ENCODE data around the gene TDRD1. TPM values are rescaled to one million over a fixed set of nuclear protein-coding genes. Genes with fewer than 3 reads are reported as not detected.

TDRD1 gene
- total and polyA plus RNA-seq, 5 donors from 2014 or later = 0.14 to 0.32 (median 0.25) TPM; not detected in 2

GRCh38 chr10:114250236-114250635, 71.1 kb downstream of the TDRD1 start:
- Histone ChIP-seq H3K27ac (ENCODE audit: insufficient read depth, low read length, poor library complexity, severe bottlenecking) (no peak overlapping the region), H3K4me3 (ENCODE audit: low read depth, low read length) (no peak overlapping the region), H3K4me1 (ENCODE audit: control insufficient read depth, insufficient read depth, low read length, poor library complexity, severe bottlenecking) (no peaks in the 10 kb centered on the region), H3K27me3 (ENCODE audit: control insufficient read depth, insufficient read depth, low read length) (peaks cover under 1% of the 10 kb centered on the region), H3K36me3 (ENCODE audit: control insufficient read depth, insufficient read depth, low read length) (no peaks in the 10 kb centered on the region), H3K9me3 (ENCODE audit: control insufficient read depth in 2 of 2, low read length in 2 of 2) (no peaks in the 10 kb centered on the region)
- Mint-ChIP-seq H3K27me3 (peaks cover 4% of the 10 kb centered on the region), H3K27ac (no peak overlapping the region), H3K36me3 (no peaks in the 10 kb centered on the region), H3K4me1 (no peaks in the 10 kb centered on the region), H3K9me3 (peaks cover 0 to 1% (median 0%) of the 10 kb centered on the region in 7 donors), H3K4me3 (no peak overlapping the region)
- ATAC-seq (ENCODE audit: low read depth in 2 of 2) (no peak), DNase-seq (no peak)

GRCh38 chr10:114250716-114251115, 71.6 kb downstream of the TDRD1 start:
- ATAC-seq (ENCODE audit: low read depth in 2 of 2) = no peak
- no peak for DNase-seq
- Mint-ChIP-seq H3K36me3 (no peaks in the 10 kb centered on the region), H3K4me3 (no peak overlapping the region), H3K9me3 (peaks cover 0 to 1% (median 0%) of the 10 kb centered on the region in 7 donors), H3K27me3 (peaks cover 4% of the 10 kb centered on the region), H3K27ac (no peak overlapping the region), H3K4me1 (no peaks in the 10 kb centered on the region)
- no peak overlapping the region for H3K4me3 ChIP-seq (ENCODE audit: low read depth, low read length)
- no peaks in the 10 kb centered on the region for H3K4me1 ChIP-seq (ENCODE audit: control insufficient read depth, insufficient read depth, low read length, poor library complexity, severe bottlenecking)
- no peak overlapping the region for H3K27ac ChIP-seq (ENCODE audit: insufficient read depth, low read length, poor library complexity, severe bottlenecking)
- no peaks in the 10 kb centered on the region for H3K27me3 ChIP-seq (ENCODE audit: control insufficient read depth, insufficient read depth, low read length)
- H3K9me3 ChIP-seq (ENCODE audit: control insufficient read depth in 2 of 2, low read length in 2 of 2) = no peaks in the 10 kb centered on the region
- H3K36me3 ChIP-seq (ENCODE audit: control insufficient read depth, insufficient read depth, low read length) = no peaks in the 10 kb centered on the region

DNA sequence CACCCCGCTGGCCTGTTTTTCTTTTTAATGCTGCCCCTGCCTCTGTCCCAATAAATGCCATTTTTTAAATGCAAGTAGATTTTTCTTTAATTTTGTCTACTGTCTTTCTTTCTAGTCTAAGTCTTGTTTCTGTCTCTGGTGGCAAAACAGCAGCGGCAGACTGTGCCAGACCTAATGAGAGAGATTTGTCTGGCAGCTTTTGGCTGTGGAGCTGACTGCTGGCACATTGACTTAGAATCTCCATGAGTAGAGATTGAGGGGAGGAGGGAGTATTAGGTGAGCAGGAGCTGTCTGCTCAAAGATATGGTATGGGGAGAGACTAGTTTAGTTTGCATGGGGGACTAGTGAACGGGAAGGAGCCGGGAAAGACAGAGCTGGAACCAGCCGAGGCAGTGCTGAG, 72.9 kb downstream of the TDRD1 start:
- Histone ChIP-seq H3K4me3 (ENCODE audit: low read depth, low read length) (no peak overlapping the region), H3K4me1 (ENCODE audit: control insufficient read depth, insufficient read depth, low read length, poor library complexity, severe bottlenecking) (no peaks in the 10 kb centered on the region), H3K9me3 (ENCODE audit: control insufficient read depth in 2 of 2, low read length in 2 of 2) (no peaks in the 10 kb centered on the region), H3K27me3 (ENCODE audit: control insufficient read depth, insufficient read depth, low read length) (no peaks in the 10 kb centered on the region), H3K27ac (ENCODE audit: insufficient read depth, low read length, poor library complexity, severe bottlenecking) (no peak overlapping the region), H3K36me3 (ENCODE audit: control insufficient read depth, insufficient read depth, low read length) (no peaks in the 10 kb centered on the region)
- no peak overlapping the region for H3K27ac Mint-ChIP-seq
- no peaks in the 10 kb centered on the region for H3K36me3 Mint-ChIP-seq
- DNase-seq (no peak), ATAC-seq (ENCODE audit: low read depth in 2 of 2) (no peak)
- peaks cover 0 to 1% (median 0%) of the 10 kb centered on the region in 7 donors for H3K9me3 Mint-ChIP-seq
- no peaks in the 10 kb centered on the region for H3K4me1 Mint-ChIP-seq
- H3K4me3 Mint-ChIP-seq = no peak overlapping the region
- peaks cover 4% of the 10 kb centered on the region for H3K27me3 Mint-ChIP-seq

DNA sequence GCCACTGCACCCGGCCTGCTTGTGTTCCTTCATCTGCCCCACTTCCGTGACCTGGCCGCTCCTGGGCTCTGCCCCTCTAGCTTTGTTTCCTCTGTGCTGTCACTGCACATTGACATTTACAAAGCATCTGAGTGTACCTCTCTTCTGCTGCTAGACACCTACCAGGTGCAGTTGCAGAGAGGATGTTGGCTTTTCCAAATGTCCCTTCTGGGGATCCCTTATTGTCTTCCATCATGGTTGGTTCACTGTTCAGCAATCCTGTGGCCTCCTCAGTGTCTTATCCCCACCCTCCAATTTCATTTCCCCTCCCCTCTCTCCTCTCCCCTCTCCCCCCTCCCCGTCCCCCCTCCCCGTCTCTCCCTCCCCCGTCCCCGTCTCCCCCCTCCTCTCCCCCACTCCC, 73.7 kb downstream of the TDRD1 start:
- H3K36me3 Mint-ChIP-seq = no peaks in the 10 kb centered on the region
- no peaks in the 10 kb centered on the region for H3K4me1 ChIP-seq (ENCODE audit: control insufficient read depth, insufficient read depth, low read length, poor library complexity, severe bottlenecking)
- H3K27ac Mint-ChIP-seq = no peak overlapping the region
- H3K27ac ChIP-seq (ENCODE audit: insufficient read depth, low read length, poor library complexity, severe bottlenecking) = no peak overlapping the region
- no peak overlapping the region for H3K4me3 ChIP-seq (ENCODE audit: low read depth, low read length)
- H3K4me1 Mint-ChIP-seq = peaks cover 0 to 2% (median 0%) of the 10 kb centered on the region in 4 donors
- no peaks in the 10 kb centered on the region for H3K36me3 ChIP-seq (ENCODE audit: control insufficient read depth, insufficient read depth, low read length)
- no peaks in the 10 kb centered on the region for H3K27me3 Mint-ChIP-seq
- no peaks in the 10 kb centered on the region for H3K27me3 ChIP-seq (ENCODE audit: control insufficient read depth, insufficient read depth, low read length)
- H3K9me3 Mint-ChIP-seq = peaks cover 0 to 1% (median 0%) of the 10 kb centered on the region in 7 donors
- no peak overlapping the region for H3K4me3 Mint-ChIP-seq
- no peaks in the 10 kb centered on the region for H3K9me3 ChIP-seq (ENCODE audit: control insufficient read depth in 2 of 2, low read length in 2 of 2)
- DNase-seq = no peak
- ATAC-seq (ENCODE audit: low read depth in 2 of 2) = no peak

DNA sequence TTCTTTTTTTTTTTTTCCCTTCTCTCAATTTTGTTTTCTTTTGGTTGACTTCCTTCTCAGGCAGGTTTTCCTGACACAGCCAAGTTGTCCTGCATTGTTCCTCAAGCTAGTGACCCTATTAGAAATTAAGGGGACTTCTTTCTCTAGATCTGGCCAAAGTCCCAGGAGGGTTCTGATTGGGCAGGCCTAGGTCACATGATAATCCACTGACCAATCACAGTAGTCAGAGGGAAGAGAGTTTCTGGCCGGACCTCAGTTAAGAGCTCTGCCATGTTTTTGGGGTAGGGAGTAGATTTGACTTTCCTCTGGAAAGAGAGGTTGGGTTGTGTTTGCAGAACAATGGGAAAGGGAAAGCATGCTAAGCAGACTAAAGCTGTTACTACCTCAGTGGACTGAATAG, 76.1 kb downstream of the TDRD1 start:
- Mint-ChIP-seq H3K4me1 (peaks cover 0 to 11% (median 6%) of the 10 kb centered on the region in 4 donors), H3K4me3 (no peak overlapping the region), H3K9me3 (no peaks in the 10 kb centered on the region), H3K36me3 (no peaks in the 10 kb centered on the region), H3K27ac (no peak overlapping the region), H3K27me3 (no peaks in the 10 kb centered on the region)
- H3K4me1 ChIP-seq (ENCODE audit: control insufficient read depth, insufficient read depth, low read length, poor library complexity, severe bottlenecking) = no peaks in the 10 kb centered on the region
- no peaks in the 10 kb centered on the region for H3K9me3 ChIP-seq (ENCODE audit: control insufficient read depth in 2 of 2, low read length in 2 of 2)
- no peak for ATAC-seq (ENCODE audit: low read depth in 2 of 2)
- DNase-seq = no peak
- no peaks in the 10 kb centered on the region for H3K36me3 ChIP-seq (ENCODE audit: control insufficient read depth, insufficient read depth, low read length)
- H3K27ac ChIP-seq (ENCODE audit: insufficient read depth, low read length, poor library complexity, severe bottlenecking) = no peak overlapping the region
- no peak overlapping the region for H3K4me3 ChIP-seq (ENCODE audit: low read depth, low read length)
- H3K27me3 ChIP-seq (ENCODE audit: control insufficient read depth, insufficient read depth, low read length) = no peaks in the 10 kb centered on the region

GRCh38 chr10:114256008-114256765, 77.0 kb downstream of the TDRD1 start:
- Mint-ChIP-seq H3K4me3 (no peak overlapping the region), H3K4me1 (peaks cover 0 to 11% (median 6%) of the 10 kb centered on the region in 4 donors), H3K9me3 (no peaks in the 10 kb centered on the region), H3K36me3 (no peaks in the 10 kb centered on the region), H3K27me3 (no peaks in the 10 kb centered on the region), H3K27ac (no peak overlapping the region)
- Histone ChIP-seq H3K27ac (ENCODE audit: insufficient read depth, low read length, poor library complexity, severe bottlenecking) (no peak overlapping the region), H3K27me3 (ENCODE audit: control insufficient read depth, insufficient read depth, low read length) (no peaks in the 10 kb centered on the region), H3K4me1 (ENCODE audit: control insufficient read depth, insufficient read depth, low read length, poor library complexity, severe bottlenecking) (no peaks in the 10 kb centered on the region), H3K4me3 (ENCODE audit: low read depth, low read length) (no peak overlapping the region), H3K36me3 (ENCODE audit: control insufficient read depth, insufficient read depth, low read length) (no peaks in the 10 kb centered on the region), H3K9me3 (ENCODE audit: control insufficient read depth in 2 of 2, low read length in 2 of 2) (no peaks in the 10 kb centered on the region)
- no peak for ATAC-seq (ENCODE audit: low read depth in 2 of 2)
- no peak for DNase-seq

- Histone ChIP-seq H3K4me1 (ENCODE audit: control insufficient read depth, insufficient read depth, low read length, poor library complexity, severe bottlenecking) (no peaks in the 10 kb centered on the region), H3K27ac (ENCODE audit: insufficient read depth, low read length, poor library complexity, severe bottlenecking) (no peak overlapping the region), H3K9me3 (ENCODE audit: control insufficient read depth in 2 of 2, low read length in 2 of 2) (no peaks in the 10 kb centered on the region), H3K4me3 (ENCODE audit: low read depth, low read length) (no peak overlapping the region), H3K36me3 (ENCODE audit: control insufficient read depth, insufficient read depth, low read length) (no peaks in the 10 kb centered on the region), H3K27me3 (ENCODE audit: control insufficient read depth, insufficient read depth, low read length) (no peaks in the 10 kb centered on the region)
- Mint-ChIP-seq H3K4me3 (no peak overlapping the region), H3K36me3 (no peaks in the 10 kb centered on the region), H3K27ac (no peak overlapping the region), H3K9me3 (no peaks in the 10 kb centered on the region), H3K27me3 (no peaks in the 10 kb centered on the region), H3K4me1 (peaks cover 0 to 11% (median 6%) of the 10 kb centered on the region in 4 donors)
- DNase-seq (no peak), ATAC-seq (ENCODE audit: low read depth in 2 of 2) (no peak)
Measured at GRCh38 chr10:114256822-114257221, 77.7 kb downstream of the TDRD1 start.

DNA sequence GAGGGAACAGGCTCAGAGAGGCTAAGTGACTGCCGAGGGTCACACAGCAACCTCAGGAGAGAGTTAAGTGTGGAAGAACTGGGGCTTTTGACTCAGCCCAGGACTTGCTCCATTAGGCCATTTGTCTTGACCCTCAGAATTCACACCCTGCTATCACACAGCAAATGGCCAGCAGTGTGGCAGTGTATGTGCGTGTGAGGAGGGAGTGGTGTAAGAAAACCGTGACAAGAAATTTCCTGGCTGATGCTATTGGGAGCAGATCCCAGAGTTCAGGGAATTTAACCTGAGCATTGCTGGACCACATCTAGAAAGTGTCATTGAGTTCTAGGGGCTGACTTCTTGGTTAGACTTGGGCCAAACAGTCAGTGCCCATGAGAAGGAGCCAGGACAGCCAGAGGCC, 78.3 kb downstream of the TDRD1 start:
- Histone ChIP-seq H3K27ac (ENCODE audit: insufficient read depth, low read length, poor library complexity, severe bottlenecking) (no peak overlapping the region), H3K9me3 (ENCODE audit: control insufficient read depth in 2 of 2, low read length in 2 of 2) (no peaks in the 10 kb centered on the region), H3K27me3 (ENCODE audit: control insufficient read depth, insufficient read depth, low read length) (no peaks in the 10 kb centered on the region), H3K4me1 (ENCODE audit: control insufficient read depth, insufficient read depth, low read length, poor library complexity, severe bottlenecking) (no peaks in the 10 kb centered on the region), H3K36me3 (ENCODE audit: control insufficient read depth, insufficient read depth, low read length) (no peaks in the 10 kb centered on the region), H3K4me3 (ENCODE audit: low read depth, low read length) (no peak overlapping the region)
- Mint-ChIP-seq H3K4me3 (no peak overlapping the region), H3K27me3 (no peaks in the 10 kb centered on the region), H3K4me1 (peaks cover 0 to 11% (median 6%) of the 10 kb centered on the region in 4 donors), H3K27ac (no peak overlapping the region), H3K9me3 (no peaks in the 10 kb centered on the region), H3K36me3 (no peaks in the 10 kb centered on the region)
- ATAC-seq (ENCODE audit: low read depth in 2 of 2) (no peak), DNase-seq (no peak)
